Suprapubic skin (tissue), 4 donors: ENCODE data around the gene NIP7. TPM values are rescaled to one million over a fixed set of nuclear protein-coding genes. Genes with fewer than 3 reads are reported as not detected.

Source experiments
- DNase-seq, 2 donors: peaks; one replicate each; pipeline ENCODE4 v3.0.0-alpha.2; 2019; ENCODE audit warnings: low spot score in 2 of 2
- H3K27ac ChIP-seq: fragments of 200-600 bp; sonication (generic); one replicate; pipeline ENCODE4 v1.5.1; 2019
- H3K27me3 ChIP-seq: fragments of 200-600 bp; sonication (generic); one replicate; pipeline ENCODE4 v1.5.1; 2019
- H3K36me3 ChIP-seq: fragments of 200-600 bp; sonication (generic); one replicate; pipeline ENCODE4 v1.5.1; 2019
- H3K4me1 ChIP-seq: fragments of 200-600 bp; sonication (generic); one replicate; pipeline ENCODE4 v1.5.1; 2019
- H3K4me3 ChIP-seq: fragments of 200-600 bp; sonication (generic); one replicate; pipeline ENCODE4 v1.5.1; 2019; ENCODE audit warnings: mild to moderate bottlenecking
- H3K9me3 ChIP-seq: fragments of 200-600 bp; sonication (generic); one replicate; pipeline ENCODE4 v1.5.1; 2019
- CTCF ChIP-seq, 2 donors: fragments of 200-600 bp in 1 of 2; fragments of 450-650 bp in 1 of 2; sonication (generic) in 1 of 2; IDR thresholded peaks; one replicate each; pipeline ENCODE4 v1.5.1; 2016 to 2019; ENCODE audit warnings: antibody characterized with exemption in 2 of 2, mild to moderate bottlenecking in 1 of 2, moderate library complexity in 1 of 2
- EP300 ChIP-seq: sonication (generic); formaldehyde crosslinking; IDR thresholded peaks from one replicate; pipeline ENCODE4 v1.6.1; 2017; ENCODE audit warnings: antibody characterized with exemption
- POLR2A ChIP-seq, 2 donors: fragments of 450-650 bp; IDR thresholded peaks; one replicate each; pipeline ENCODE4 v1.6.1; 2017; ENCODE audit warnings: antibody characterized with exemption in 2 of 2, mild to moderate bottlenecking in 2 of 2, moderate library complexity in 2 of 2
- POLR2AphosphoS5 ChIP-seq, 3 donors: sonication (generic); formaldehyde crosslinking; IDR thresholded peaks; one replicate each; pipeline ENCODE4 v1.6.1; 2017; ENCODE audit warnings: antibody characterized with exemption in 3 of 3
- WGBS: methylation state at CpG from one replicate; pipeline ENCODE4 v1.1.5; 2018; 5-methylcytosine and 5-hydroxymethylcytosine counted together
- total RNA-seq, 4 donors: library from RNA; depleted of rRNA; stranded (reverse); fragments of >200 nt; gene quantifications; one replicate each; pipeline ENCODE4 v1.1.0, GENCODE V29; 2016

NIP7 gene
- total RNA-seq, 4 donors from 2014 or later: 9.8 to 24.0 (median 19.7) TPM

- no peaks in the 10 kb centered on the region for H3K27me3 ChIP-seq
- H3K36me3 ChIP-seq: peaks cover 52% of the 10 kb centered on the region
- H3K9me3 ChIP-seq: no peaks in the 10 kb centered on the region
- H3K4me3 ChIP-seq: no peak overlapping the region
- H3K27ac ChIP-seq: no peak overlapping the region
- DNase-seq: no peak
- TF ChIP-seq CTCF (IDR thresholded peaks at IDR 0.05): no peak
- WGBS: 53% methylated on average over 7 of the region's 7 CpGs
- H3K4me1 ChIP-seq: peaks cover 36% of the 10 kb centered on the region
These were observed 13.2 kb upstream of the NIP7 start for GRCh38 chr16:69326172-69326873.

- Histone ChIP-seq H3K4me1 (peaks cover 36% of the 10 kb centered on the region), H3K4me3 (no peak overlapping the region), H3K9me3 (no peaks in the 10 kb centered on the region), H3K27me3 (no peaks in the 10 kb centered on the region), H3K27ac (no peak overlapping the region), H3K36me3 (peaks cover 40% of the 10 kb centered on the region)
- TF ChIP-seq CTCF (IDR thresholded peaks at IDR 0.05): no peak
- TF ChIP-seq POLR2AphosphoS5 (IDR thresholded peaks at IDR 0.05): no peak
- TF ChIP-seq EP300: no peak
- no peak for TF ChIP-seq POLR2A (IDR thresholded peaks at IDR 0.05)
- 88% methylated on average over 14 of the region's 14 CpGs for WGBS
- no peak for DNase-seq
These were observed 11.8 kb upstream of the NIP7 start for GRCh38 chr16:69327585-69328310.

GRCh38 chr16:69328854-69329316 lies 10.7 kb upstream of the NIP7 start:
- H3K4me3 ChIP-seq: peak overlapping the region; percentile 94
- H3K36me3 ChIP-seq: peaks cover 38% of the 10 kb centered on the region
- WGBS: 44% methylated on average over 10 of the region's 10 CpGs

GRCh38 chr16:69329369-69330285 lies 9.9 kb upstream of the NIP7 start:
- no peaks in the 10 kb centered on the region for H3K9me3 ChIP-seq
- peak overlapping the region; percentile 94 for H3K4me3 ChIP-seq
- no peak for TF ChIP-seq POLR2AphosphoS5 (IDR thresholded peaks at IDR 0.05)
- no peak for TF ChIP-seq CTCF (IDR thresholded peaks at IDR 0.05)
- TF ChIP-seq EP300: no peak
- no peak for TF ChIP-seq POLR2A (IDR thresholded peaks at IDR 0.05)
- peaks cover 28% of the 10 kb centered on the region for H3K4me1 ChIP-seq
- peak overlapping the region; percentile 92 for H3K27ac ChIP-seq
- peaks cover 38% of the 10 kb centered on the region for H3K36me3 ChIP-seq
- H3K27me3 ChIP-seq: no peaks in the 10 kb centered on the region
- WGBS: 41% methylated on average over 8 of the region's 77 CpGs
- no peak for DNase-seq

More at GRCh38 chr16:69328854-69329316, 10.7 kb upstream of the NIP7 start:
- TF ChIP-seq CTCF (IDR thresholded peaks at IDR 0.05): no peak
- no peak for TF ChIP-seq POLR2A (IDR thresholded peaks at IDR 0.05)
- peaks cover 36% of the 10 kb centered on the region for H3K4me1 ChIP-seq
- DNase-seq: no peak
- H3K9me3 ChIP-seq: no peaks in the 10 kb centered on the region
- H3K27me3 ChIP-seq: no peaks in the 10 kb centered on the region
- H3K27ac ChIP-seq: no peak overlapping the region
